H1 (cell line): Measurements from ENCODE around the gene SPATS2L. TPM values are rescaled to one million over a fixed set of nuclear protein-coding genes. Genes with fewer than 3 reads are reported as not detected.

Source experiments
- EP300 ChIP-seq, 2 experiments: IDR thresholded peaks; 1 replicate in 1 of 2; 2 replicates in 1 of 2; pipeline ENCODE4 v1.6.1; 2011 to 2012; ENCODE audit warnings: low read depth in 2 of 2, low read length in 2 of 2, mild to moderate bottlenecking in 2 of 2, borderline replicate concordance in 1 of 2, inconsistent platforms in 1 of 2, moderate library complexity in 1 of 2
- HDAC6 ChIP-seq: IDR thresholded peaks from one replicate; pipeline ENCODE4 v1.7.1; 2012; ENCODE audit warnings: low read depth, mild to moderate bottlenecking, inconsistent platforms, low read length, moderate library complexity
- SIN3A ChIP-seq, 2 experiments: IDR thresholded peaks in 1 of 2; conservative IDR thresholded peaks in 1 of 2; 2 replicates each; pipeline ENCODE4 v1.6.1; 2011 to 2012; ENCODE audit warnings: low read length in 2 of 2, improper control_type of control experiment in 1 of 2, low read depth in 1 of 2, mild to moderate bottlenecking in 1 of 2
- polyA plus RNA-seq, 7 experiments: library from polyadenylated mRNA; depleted of rRNA in 3 of 7; stranded (reverse) in 5 of 7; unstranded in 2 of 7; fragments of >200 nt in 5 of 7; fragments of 200-250 nt in 2 of 7; gene quantifications; 1 replicate in 5 of 7; 2 replicates in 1 of 7; 4 replicates in 1 of 7; pipeline versions ENCODE4 v1.2.1 to v1.2.3, GENCODE V29; 2011 to 2013; ENCODE audit warnings: missing spikeins in 2 of 7, mixed read lengths in 2 of 7
- total RNA-seq: library from RNA; stranded (reverse); fragmentation: NEBNext Ultra II Directional; extraction: Animal tissue kit (Norgen Biotek cat#: 25700); gene quantifications from 2 replicates; pipeline ENCODE4 v1.2.1, GENCODE V29; 2021
- TF ChIP-seq, protein P1 (sequence below), 3 experiments: IDR thresholded peaks; 1 replicate in 2 of 3; 2 replicates in 1 of 3; pipeline versions ENCODE4 v1.5.1 to v1.6.1; 2011; ENCODE audit warnings: low read length in 3 of 3, mild to moderate bottlenecking in 3 of 3, inconsistent platforms in 2 of 3, low read depth in 1 of 3, moderate library complexity in 1 of 3; ENCODE audit not compliant: insufficient read depth in 1 of 3; ENCODE audit errors: control extremely low read depth in 1 of 3

The SPATS2L gene
- total and polyA plus RNA-seq, 2 of the 8 experiments (the other 6 are each of a cell fraction or from before 2014, with no cell fraction given) = 67.3 to 189 TPM

DNA sequence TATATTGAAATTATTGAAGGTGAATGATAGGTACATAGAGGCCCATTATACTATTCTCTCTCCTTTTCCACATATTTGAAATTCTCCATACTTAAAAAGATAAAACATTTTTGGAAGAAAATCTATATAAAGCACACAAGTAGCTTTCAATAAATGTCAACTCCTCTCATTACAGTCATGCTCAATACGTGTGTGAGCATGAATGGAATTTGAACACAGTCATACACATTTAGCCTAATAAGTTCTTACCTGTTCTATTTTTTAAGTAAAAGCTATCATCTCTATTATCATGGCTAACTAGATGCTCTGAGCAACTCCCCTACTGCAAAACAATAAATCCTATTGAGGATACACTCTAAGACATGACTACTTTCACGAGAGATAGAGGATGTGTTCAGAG, 41.9 kb upstream of the SPATS2L start (continued):
- TF ChIP-seq, protein P1, sequence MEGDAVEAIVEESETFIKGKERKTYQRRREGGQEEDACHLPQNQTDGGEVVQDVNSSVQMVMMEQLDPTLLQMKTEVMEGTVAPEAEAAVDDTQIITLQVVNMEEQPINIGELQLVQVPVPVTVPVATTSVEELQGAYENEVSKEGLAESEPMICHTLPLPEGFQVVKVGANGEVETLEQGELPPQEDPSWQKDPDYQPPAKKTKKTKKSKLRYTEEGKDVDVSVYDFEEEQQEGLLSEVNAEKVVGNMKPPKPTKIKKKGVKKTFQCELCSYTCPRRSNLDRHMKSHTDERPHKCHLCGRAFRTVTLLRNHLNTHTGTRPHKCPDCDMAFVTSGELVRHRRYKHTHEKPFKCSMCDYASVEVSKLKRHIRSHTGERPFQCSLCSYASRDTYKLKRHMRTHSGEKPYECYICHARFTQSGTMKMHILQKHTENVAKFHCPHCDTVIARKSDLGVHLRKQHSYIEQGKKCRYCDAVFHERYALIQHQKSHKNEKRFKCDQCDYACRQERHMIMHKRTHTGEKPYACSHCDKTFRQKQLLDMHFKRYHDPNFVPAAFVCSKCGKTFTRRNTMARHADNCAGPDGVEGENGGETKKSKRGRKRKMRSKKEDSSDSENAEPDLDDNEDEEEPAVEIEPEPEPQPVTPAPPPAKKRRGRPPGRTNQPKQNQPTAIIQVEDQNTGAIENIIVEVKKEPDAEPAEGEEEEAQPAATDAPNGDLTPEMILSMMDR (IDR thresholded peaks at IDR 0.05; ENCODE audit: control extremely low read depth in 1 of 3, insufficient read depth in 1 of 3, low read depth in 1 of 3, low read length in 3 of 3) = no peak
- no peak for TF ChIP-seq HDAC6
- no peak for TF ChIP-seq SIN3A (conservative IDR thresholded peaks at IDR 0.05 in 1 of 2, IDR thresholded peaks at IDR 0.05 in 1 of 2; ENCODE audit: low read depth in 1 of 2, low read length in 2 of 2)
- TF ChIP-seq EP300 (IDR thresholded peaks at IDR 0.05; ENCODE audit: borderline replicate concordance in 1 of 2, low read depth in 2 of 2, low read length in 2 of 2) = no peak
